Measurements from ENCODE around the gene SGTB.

DNA sequence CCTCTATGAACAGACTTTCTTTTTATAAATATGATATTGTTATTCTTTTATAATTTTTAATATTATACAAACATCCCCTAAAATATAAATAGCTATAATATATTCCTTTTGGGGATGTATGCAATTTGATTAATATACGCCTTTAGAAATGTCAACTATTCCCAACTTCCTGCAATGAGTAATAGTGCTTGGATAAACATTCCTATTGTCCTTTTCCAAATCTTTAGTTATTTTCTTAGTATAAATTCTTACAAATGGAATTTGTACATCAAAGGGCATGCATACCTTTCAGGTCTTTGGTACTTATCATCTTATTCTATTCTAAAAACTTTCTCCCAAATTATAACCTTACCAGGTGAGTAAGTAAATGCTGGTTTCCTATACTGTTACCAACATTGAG, 6.3 kb upstream of the SGTB start:
- TF ChIP-seq CTCF (IDR thresholded peaks at IDR 0.05) = no peak
- TF ChIP-seq ZFX (IDR thresholded peaks at IDR 0.05; ENCODE audit: borderline replicate concordance) = no peak

Measured in 22Rv1 (cell line).